HG02763 (cell line): ENCODE data around the gene NPY1R.

Experiments used
- ATAC-seq: cut with Tn5 transposase; IDR thresholded peaks from one replicate; pipeline ENCODE4 v1.9.1; 2021; ENCODE audit warnings: mild to moderate bottlenecking, moderate library complexity; ENCODE audit not compliant: unreplicated experiment

The NPY1R gene

DNA sequence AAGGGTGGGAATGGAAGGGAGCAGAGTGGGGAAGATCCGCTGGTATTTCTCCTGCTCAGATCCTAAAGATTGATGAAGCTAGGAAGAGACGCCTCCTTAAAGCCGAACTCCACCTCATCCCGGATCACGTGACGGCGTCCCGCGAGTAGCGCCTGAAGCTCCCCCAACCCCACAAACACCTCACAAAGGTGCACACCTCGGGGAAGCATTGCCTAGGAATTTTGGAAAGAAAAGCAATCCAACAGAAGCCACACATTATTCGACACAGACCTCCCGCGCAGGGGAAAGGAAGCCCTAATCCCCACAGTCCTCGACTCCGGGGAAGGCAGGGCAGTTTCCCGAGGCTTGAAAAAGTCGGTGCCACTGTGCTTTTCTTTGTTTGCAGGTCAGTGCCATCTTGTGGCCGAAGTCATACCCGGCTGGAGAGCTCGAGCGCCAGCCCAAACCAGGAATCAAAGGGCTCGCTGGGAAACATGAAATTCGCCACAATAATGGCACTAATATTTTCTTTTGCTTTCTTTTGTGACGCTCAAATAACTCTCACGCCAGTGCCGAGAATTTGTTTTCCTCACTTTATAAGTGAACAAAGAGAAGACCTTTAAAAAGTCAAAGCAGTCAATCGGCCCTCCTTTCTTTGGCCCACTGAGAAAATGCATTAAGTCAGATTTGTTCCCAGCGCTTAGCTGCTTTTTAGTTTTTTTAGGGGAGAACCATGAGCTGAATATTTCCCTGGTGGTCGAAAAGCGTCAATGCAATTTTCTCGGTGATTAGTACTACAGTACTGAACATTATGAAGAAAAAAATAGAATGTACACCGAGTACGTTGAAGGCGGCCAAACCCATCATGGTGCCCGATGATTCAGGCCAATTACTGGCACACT, at the start of gene NPY1R:
Gene NPY1R (minus strand): TSS at position 71 of the 881 bp plus-strand sequence. CDS start 6,042 bp downstream, outside the sequence.
- peak; percentile 76 for ATAC-seq

- ATAC-seq: no peak
Observed at GRCh38 chr4:163380703-163381102, 48.3 kb upstream of the NPY1R start.

GRCh38 chr4:163378661-163379060, 46.3 kb upstream of the NPY1R start:
- ATAC-seq: no peak

DNA sequence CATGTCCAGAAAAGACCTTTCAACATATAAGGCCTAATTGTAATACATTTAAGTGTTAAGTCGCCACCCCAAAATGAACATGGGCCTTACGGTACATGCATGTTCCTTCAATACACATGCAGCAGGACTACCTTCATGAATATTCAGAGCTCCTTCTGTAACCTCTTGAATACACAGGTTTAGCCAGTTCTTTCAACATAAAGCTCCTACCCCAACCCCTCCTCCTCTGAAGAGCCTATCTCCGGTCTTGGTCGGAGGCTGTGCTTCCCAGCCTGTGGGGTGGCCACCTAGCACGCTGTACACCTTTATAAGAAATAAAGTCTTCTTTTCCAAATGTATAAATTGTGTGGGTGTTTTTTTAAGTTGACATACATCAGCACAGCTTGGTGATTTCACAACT, 39.6 kb upstream of the NPY1R start:
- no peak for ATAC-seq

DNA sequence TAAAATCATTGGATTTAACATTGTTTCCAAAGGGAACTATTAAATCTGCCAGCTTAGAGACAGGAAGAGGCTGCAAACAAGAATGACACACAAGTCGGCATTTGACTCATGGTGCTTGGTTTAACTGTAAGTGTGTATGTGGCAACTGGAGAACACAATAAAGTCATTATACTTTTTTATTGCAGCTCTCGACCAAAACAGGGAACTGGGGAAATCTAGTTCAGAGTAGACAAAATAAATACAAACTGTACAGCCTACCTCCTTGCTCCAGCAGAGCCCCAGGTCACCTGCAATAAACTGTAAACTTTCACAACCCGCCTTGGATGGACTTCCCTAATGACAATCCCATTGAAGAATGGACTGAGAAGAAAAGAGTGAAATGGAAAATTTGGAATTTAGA, 35.3 kb upstream of the NPY1R start:
- ATAC-seq: no peak

- no peak for ATAC-seq
Observed at GRCh38 chr4:163356104-163356503, 23.7 kb upstream of the NPY1R start.

DNA sequence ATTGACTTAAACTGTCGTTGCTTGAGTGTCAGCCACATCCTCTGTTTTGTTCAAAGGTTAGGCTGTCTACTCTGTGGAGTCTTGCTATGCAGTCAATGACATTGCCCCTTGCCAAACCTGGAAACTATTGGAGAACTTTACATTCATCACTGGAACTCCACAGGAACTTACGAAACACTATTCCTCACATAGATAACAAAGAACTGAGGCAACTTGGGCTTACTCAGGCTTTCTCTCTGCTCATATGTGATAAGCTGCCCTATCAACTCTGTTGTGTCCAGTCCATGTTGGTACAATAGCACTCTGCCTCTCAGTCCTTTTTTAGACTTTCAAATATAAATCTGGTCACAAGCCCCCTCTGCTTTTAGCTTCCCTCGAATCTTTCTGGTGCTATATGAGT, 20.7 kb upstream of the NPY1R start:
- ATAC-seq: no peak

DNA sequence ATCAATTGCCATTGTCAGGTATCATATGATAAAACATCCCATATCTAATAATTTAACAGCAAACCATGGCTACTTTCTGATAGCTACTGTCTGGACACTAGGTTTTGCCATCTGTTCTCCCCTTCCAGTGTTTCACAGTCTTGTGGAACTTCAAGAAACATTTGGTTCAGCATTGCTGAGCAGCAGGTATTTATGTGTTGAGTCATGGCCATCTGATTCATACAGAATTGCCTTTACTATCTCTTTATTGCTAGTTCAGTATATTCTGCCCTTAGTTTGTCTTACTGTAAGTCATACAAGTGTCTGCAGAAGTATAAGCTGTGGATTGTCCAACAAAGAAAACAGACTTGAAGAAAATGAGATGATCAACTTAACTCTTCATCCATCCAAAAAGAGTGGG, 18.3 kb upstream of the NPY1R start:
- no peak for ATAC-seq

DNA sequence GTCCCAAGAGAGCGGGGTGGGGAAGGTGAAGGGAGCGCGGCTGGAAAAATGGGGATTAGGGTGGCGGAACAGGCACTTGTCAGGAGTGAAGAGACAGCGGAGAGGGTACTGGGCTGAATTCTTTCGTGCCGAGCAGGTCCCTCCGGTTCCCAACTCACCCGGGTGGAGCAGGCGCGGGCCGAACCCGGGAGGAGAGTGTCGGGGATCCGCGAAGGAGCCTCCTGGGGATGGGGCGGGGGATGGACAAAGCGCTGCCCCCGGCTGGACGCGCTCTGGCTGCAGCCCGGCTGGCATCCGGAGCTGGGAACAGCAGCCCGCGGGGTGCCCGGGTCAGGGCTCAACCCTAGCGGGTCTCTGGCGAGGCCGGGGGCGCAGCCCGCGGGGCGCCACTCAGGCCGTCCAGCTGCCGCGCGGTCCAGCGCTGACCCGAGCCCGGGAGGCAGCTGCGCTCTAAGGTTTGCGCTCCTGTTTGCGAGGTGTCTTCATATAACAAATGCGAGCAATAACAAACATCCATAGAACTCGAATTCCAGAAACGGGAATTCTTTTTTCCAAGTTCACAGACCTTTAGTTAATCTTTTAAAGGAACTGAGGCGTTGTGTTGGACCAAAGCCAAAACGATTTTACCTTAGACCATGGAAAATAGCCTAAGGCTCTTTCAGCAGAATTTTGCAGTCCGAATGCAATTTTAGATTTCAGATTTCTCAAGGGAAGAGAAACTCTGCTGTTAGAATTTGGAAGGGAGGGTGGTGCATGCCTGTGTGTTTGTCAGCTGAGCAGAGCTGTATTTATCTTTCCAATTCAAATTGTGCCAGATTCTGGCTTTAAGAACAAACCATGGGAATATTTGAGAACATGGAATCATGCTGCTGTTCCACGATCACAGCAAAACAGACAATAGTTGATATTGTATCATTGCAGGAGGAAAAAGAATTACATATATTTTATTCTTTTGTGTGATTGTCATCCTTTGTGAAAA, 12.0 kb upstream of the NPY1R start:
- ATAC-seq: no peak

- no peak for ATAC-seq
Observed at GRCh38 chr4:163343604-163344146, 11.3 kb upstream of the NPY1R start, which contains the start of gene NPY5R. NPY5R (plus strand) TSS chr4:163343892; CDS start chr4:163350274, 6,382 bp downstream.

DNA sequence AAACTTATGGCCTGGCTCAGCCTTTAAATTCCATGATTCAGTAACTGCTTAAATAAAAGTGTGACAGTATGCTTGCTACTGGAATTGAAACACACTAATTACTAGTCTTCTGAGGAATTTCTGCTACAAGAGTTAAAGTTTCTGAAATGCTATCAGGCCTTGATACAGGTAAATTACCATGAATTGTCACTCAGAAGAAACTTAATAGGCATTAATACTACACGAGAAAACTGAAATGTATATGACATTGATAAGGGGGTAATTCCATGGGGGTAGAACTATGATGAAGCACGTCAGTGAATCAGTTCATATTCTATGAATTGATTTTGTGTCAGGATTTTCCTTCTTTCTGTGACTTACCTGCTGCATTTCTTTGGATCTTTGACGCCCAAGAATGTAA, 3.0 kb upstream of the NPY1R start:
- ATAC-seq: no peak

DNA sequence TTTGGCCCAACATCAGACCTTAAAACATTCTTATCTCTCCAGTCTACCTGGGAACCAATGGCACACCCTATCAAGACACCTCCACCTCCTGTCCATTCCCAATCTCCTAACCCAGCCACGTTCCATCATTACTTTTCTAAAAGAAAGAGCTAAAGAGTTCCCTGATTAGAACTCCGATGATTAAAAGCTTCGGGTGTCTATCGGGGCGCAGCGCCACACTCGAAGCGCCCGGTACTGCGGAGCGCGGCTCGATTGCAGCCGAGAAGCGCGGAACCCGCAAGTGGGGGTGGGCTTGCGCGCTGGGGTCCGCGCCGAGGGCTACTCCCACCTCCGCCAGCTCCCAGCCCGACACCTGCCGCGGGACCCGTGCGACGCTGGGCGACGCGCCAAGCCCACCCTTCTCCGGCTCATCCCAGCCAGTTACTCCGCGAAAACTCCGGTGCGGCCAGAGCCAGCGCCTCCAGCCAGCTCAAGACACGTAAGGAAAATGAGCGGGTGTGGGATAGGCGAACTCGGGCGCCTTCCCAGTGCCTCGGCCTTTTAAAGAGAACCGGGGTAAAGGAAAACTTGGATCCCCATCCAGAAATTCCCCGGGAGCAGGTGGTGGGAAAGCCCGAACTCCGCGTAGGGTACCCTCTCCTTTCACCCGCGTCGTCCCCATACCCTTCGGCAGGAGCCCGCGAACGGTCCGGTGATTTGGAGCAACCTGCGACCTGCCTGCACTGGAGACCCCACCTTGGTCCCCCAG, 593 bp downstream of the NPY1R start:
- no peak for ATAC-seq

GRCh38 chr4:163330916-163331628, 1.3 kb downstream of the NPY1R start:
- no peak for ATAC-seq

DNA sequence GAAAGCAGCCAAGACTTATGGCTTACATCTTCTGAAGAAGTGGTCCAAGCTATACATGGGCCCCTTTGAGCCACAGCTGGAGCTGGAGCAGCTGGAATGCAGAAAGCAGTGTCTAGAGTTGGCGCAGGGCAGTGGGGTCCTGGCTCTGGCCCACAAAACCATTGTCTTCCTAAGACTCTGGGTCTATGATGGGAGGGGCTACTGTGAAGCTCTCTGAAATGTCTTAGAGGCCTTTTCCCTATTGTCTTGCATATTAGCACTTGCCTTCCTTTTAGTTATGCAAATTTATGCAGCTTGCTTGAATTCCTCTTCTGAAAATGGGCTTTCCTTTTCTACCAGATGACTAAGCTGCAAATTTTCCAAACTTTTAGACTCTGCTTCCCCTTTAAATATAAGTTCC, 15.3 kb downstream of the NPY1R start:
- no peak for ATAC-seq

DNA sequence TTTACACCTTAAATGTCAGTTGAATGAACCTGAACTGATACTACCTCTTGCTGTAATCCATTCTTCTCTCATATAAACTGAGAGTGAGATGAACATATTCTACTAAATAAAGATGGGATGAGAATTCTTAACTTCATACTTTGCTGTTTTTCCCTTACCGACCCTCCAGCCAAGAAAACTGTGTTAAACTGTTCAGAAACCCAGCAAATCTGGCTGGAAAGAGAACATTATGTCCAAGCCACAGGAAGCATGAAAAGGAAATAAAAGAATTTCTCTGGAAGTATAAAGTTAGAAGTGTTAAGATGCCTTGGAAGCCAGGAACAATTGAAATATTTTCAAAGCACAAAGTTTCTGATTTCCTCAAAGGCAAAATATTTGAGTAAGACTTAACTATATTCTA, 22.9 kb downstream of the NPY1R start:
- ATAC-seq: no peak

- no peak for ATAC-seq
Observed at GRCh38 chr4:163303069-163303468, 29.3 kb downstream of the NPY1R start.

GRCh38 chr4:163300445-163300844, 32.0 kb downstream of the NPY1R start:
- ATAC-seq: no peak

DNA sequence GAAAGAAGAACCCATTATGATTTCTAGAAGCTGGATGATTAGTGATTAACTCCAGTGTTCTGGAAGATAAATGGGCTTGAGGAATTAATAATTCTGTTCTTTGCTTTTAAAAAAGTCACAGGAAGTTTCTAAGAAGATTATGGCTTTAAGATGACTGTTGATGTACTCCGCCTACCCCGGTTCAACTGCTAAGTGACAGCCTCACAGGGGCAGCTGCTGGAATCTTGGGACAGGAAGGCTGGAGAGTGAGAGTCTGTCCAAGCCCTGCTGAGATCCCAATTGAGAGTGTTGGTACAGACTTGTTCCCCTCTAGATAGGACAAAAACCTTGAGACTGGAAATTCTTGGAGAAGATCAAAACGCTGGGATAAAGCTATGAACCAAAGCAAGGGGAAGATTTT, 37.3 kb downstream of the NPY1R start:
- no peak for ATAC-seq

- no peak for ATAC-seq
Observed at GRCh38 chr4:163284304-163284703, 48.1 kb downstream of the NPY1R start.
